Testis (tissue), 3 donors: ENCODE measurements around the gene IDI2. TPM values are rescaled to one million over a fixed set of nuclear protein-coding genes. Genes with fewer than 3 reads are reported as not detected.
"Not testable (repeated sequence)": the region's sequence is repeated elsewhere in the genome, so short reads cannot be mapped to it uniquely, and the experiment has no call there.

Source experiments
- DNase-seq: peaks from one replicate; pipeline ENCODE4 v3.0.0-alpha.2; 2019
- H3K27ac ChIP-seq, 2 donors: fragments of 200-600 bp; sonication (generic); one replicate each; pipeline ENCODE4 v1.5.1; 2019
- H3K27me3 ChIP-seq: fragments of 200-600 bp; sonication (generic); one replicate; pipeline ENCODE4 v1.5.1; 2019
- H3K36me3 ChIP-seq: fragments of 200-600 bp; sonication (generic); one replicate; pipeline ENCODE4 v1.5.1; 2017; ENCODE audit warnings: low read depth; ENCODE audit errors: missing control alignments
- H3K4me1 ChIP-seq: fragments of 200-600 bp; sonication (generic); one replicate; pipeline ENCODE4 v1.5.1; 2019
- H3K4me3 ChIP-seq, 2 donors: fragments of 200-600 bp; sonication (generic); one replicate each; pipeline ENCODE4 v1.5.1; 2017 to 2019
- H3K9me3 ChIP-seq: fragments of 200-600 bp; sonication (generic); one replicate; pipeline ENCODE4 v1.5.1; 2017
- POLR2A ChIP-seq: fragments of 450-650 bp; IDR thresholded peaks from one replicate; pipeline ENCODE4 v1.6.1; 2017; ENCODE audit warnings: antibody characterized with exemption, mild to moderate bottlenecking, moderate library complexity
- WGBS, 2 donors: methylation state at CpG; one replicate each; pipeline ENCODE4 v1.1.5; 2018; 5-methylcytosine and 5-hydroxymethylcytosine counted together
- intact Hi-C: fragments of 100-400 bp; cut with DNase I; formaldehyde crosslinking; loops from one replicate; pipeline ENCODE4 v1.15.1; 2023; ENCODE audit warnings: low total_unique reads
- polyA plus RNA-seq: library from polyadenylated mRNA; stranded (reverse); fragments of 350-450 nt; fragmentation: Illumina TruSeq; extraction: RNeasy Lipid Tissue Mini Kit (QIAGEN cat#74804); gene quantifications from one replicate; pipeline ENCODE4 v1.2.3, GENCODE V29; 2014; ENCODE audit warnings: low read depth, low replicate concordance; ENCODE audit not compliant: insufficient read depth
- total RNA-seq, 2 donors: library from RNA; depleted of rRNA; stranded (reverse); fragments of >200 nt; gene quantifications; one replicate each; pipeline ENCODE4 v1.2.3, GENCODE V29; 2016
- TF ChIP-seq, protein P1 (sequence below), 3 experiments: fragments of 450-650 bp in 2 of 3; fragments of 200-600 bp in 1 of 3; sonication (generic) in 1 of 3; IDR thresholded peaks; one replicate each; pipeline ENCODE4 v1.5.1; 2016 to 2019; ENCODE audit warnings: antibody characterized with exemption in 3 of 3, mild to moderate bottlenecking in 2 of 3, moderate library complexity in 1 of 3

The IDI2 gene
- total and polyA plus RNA-seq, 3 donors from 2014 or later, result 0.79 to 1.1 TPM; not detected in 1

- Histone ChIP-seq H3K9me3 (no peaks in the 10 kb centered on the region), H3K27ac (peak overlapping the region in 1 of 2 donors; percentile 79), H3K27me3 (no peaks in the 10 kb centered on the region), H3K36me3 (no peaks in the 10 kb centered on the region), H3K4me1 (peaks cover 6% of the 10 kb centered on the region), H3K4me3 (no peak overlapping the region)
- whole genome bisulfite sequencing, 2 donors, result 32 to 55% methylated on average over 4 of the region's 4 CpGs
- TF ChIP-seq POLR2A, result no peak
- TF ChIP-seq, protein P1, sequence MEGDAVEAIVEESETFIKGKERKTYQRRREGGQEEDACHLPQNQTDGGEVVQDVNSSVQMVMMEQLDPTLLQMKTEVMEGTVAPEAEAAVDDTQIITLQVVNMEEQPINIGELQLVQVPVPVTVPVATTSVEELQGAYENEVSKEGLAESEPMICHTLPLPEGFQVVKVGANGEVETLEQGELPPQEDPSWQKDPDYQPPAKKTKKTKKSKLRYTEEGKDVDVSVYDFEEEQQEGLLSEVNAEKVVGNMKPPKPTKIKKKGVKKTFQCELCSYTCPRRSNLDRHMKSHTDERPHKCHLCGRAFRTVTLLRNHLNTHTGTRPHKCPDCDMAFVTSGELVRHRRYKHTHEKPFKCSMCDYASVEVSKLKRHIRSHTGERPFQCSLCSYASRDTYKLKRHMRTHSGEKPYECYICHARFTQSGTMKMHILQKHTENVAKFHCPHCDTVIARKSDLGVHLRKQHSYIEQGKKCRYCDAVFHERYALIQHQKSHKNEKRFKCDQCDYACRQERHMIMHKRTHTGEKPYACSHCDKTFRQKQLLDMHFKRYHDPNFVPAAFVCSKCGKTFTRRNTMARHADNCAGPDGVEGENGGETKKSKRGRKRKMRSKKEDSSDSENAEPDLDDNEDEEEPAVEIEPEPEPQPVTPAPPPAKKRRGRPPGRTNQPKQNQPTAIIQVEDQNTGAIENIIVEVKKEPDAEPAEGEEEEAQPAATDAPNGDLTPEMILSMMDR (IDR thresholded peaks at IDR 0.05), result no peak
- intact Hi-C loops, result no loop called here
- no peak for DNase-seq
Observed at GRCh38 chr10:1044146-1044545, 18.5 kb upstream of the IDI2 start.

DNA sequence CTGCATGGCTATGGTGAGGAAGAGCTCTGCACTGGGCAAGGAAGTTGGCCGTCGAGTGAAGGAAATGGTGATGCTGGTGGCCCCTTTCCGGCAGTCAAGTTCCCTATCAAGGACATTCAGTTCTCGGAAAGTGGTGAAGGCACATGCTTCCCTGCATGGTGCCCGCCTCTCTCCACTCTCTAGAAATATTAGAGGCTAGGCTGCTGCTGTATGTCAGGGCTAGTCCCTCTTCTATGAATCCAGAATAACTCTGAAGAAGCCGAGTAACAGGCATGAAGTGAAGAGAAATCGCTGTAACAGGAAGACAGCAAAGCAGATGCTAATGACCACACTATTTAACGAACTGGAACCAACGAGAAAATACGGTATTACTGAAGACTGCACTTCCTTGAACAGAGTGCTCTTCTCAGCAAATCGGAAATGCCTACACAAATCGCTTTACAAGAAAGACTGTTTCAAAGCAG, 17.9 kb upstream of the IDI2 start:
- H3K9me3 ChIP-seq, result no peaks in the 10 kb centered on the region
- H3K4me1 ChIP-seq, result peaks cover 6% of the 10 kb centered on the region
- TF ChIP-seq POLR2A, result no peak
- TF ChIP-seq, protein P1 (IDR thresholded peaks at IDR 0.05), result no peak
- H3K27ac ChIP-seq, result peak overlapping the region in 1 of 2 donors; percentile 79
- H3K27me3 ChIP-seq, result no peaks in the 10 kb centered on the region
- no peaks in the 10 kb centered on the region for H3K36me3 ChIP-seq
- intact Hi-C loops, result no loop called here
- no peak overlapping the region for H3K4me3 ChIP-seq
- 57 to 59% methylated on average over 12 of the region's 12 CpGs for WGBS, 2 donors
- no peak for DNase-seq

DNA sequence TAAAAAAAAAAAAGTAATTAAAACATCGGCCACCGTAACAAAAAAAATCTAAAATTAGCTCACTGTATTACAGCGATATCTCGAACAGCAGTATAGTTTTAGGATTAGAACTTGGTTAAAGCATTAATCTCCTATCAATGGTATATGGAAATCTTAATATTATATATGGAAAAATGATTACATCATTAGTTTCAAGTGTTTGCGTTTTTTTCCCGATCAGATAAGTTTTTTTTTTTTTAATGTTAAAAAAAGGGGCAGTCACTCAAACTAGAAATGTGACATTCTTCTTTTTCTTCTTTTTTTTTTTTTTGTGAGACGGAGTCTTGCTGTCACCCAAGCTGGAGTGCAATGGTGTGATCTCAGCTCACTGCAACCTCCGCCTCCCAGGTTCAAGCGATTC, 15.9 kb upstream of the IDI2 start:
- no peak for DNase-seq
- no peak for TF ChIP-seq POLR2A
- TF ChIP-seq, protein P1 (IDR thresholded peaks at IDR 0.05), result no peak
- no peaks in the 10 kb centered on the region for H3K27me3 ChIP-seq
- no peak overlapping the region for H3K4me3 ChIP-seq
- no peaks in the 10 kb centered on the region for H3K4me1 ChIP-seq
- H3K27ac ChIP-seq, result no peak overlapping the region
- WGBS, 2 donors, result 90% methylated on average over 9 of the region's 9 CpGs
- intact Hi-C loops, result no loop called here
- no peaks in the 10 kb centered on the region for H3K36me3 ChIP-seq
- H3K9me3 ChIP-seq, result no peaks in the 10 kb centered on the region

- 80 to 82% methylated on average over 3 of the region's 3 CpGs for WGBS, 2 donors
- H3K27me3 ChIP-seq, result no peaks in the 10 kb centered on the region
- no peak for DNase-seq
- no peak overlapping the region for H3K27ac ChIP-seq
- no peak overlapping the region for H3K4me3 ChIP-seq
- intact Hi-C loops, result no loop called here
- TF ChIP-seq, protein P1 (IDR thresholded peaks at IDR 0.05), result no peak
- no peak for TF ChIP-seq POLR2A
- no peaks in the 10 kb centered on the region for H3K36me3 ChIP-seq
- no peaks in the 10 kb centered on the region for H3K9me3 ChIP-seq
- H3K4me1 ChIP-seq, result peaks cover 5% of the 10 kb centered on the region
Observed at GRCh38 chr10:1040133-1040532, 14.5 kb upstream of the IDI2 start.

DNA sequence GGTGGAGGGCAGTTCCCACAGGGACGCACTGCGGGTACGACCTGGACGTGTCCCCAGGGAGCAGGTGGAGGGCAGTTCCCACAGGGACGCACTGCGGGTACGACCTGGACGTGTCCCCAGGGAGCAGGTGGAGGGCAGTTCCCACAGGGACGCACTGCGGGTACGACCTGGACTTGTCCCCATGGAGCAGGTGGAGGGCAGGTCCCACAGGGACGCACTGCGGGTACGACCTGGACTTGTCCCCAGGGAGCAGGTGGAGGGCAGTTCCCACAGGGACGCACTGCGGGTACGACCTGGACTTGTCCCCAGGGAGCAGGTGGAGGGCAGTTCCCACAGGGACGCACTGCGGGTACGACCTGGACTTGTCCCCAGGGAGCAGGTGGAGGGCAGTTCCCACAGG, 13.1 kb upstream of the IDI2 start:
- WGBS, 2 donors, result 85% methylated on average over 10 of the region's 20 CpGs; no CpG with 5 or more reads in 1 of the 2 donors
- intact Hi-C loops, H3K36me3 ChIP-seq, H3K4me3 ChIP-seq, H3K27me3 ChIP-seq, H3K9me3 ChIP-seq, DNase-seq, H3K27ac ChIP-seq: not testable (repeated sequence)
- peaks cover 12% of the 10 kb centered on the region for H3K4me1 ChIP-seq
